GM19467 (cell line): ENCODE measurements around the gene ZYX.
"Not testable (repeated sequence)": the region's sequence is repeated elsewhere in the genome, so short reads cannot be mapped to it uniquely, and the experiment has no call there.

Source experiments
- ATAC-seq: cut with Tn5 transposase; IDR thresholded peaks from one replicate; pipeline ENCODE4 v1.9.1; 2021; ENCODE audit warnings: mild to moderate bottlenecking, moderate library complexity; ENCODE audit not compliant: unreplicated experiment

Gene ZYX

GRCh38 chr7:143416565-143417149 is 35.5 kb downstream of the ZYX start:
- no peak for ATAC-seq

- no peak for ATAC-seq
Measured at GRCh38 chr7:143417734-143418383, 36.7 kb downstream of the ZYX start.

- no peak for ATAC-seq
Measured at GRCh38 chr7:143418681-143419458, 37.7 kb downstream of the ZYX start.

GRCh38 chr7:143419880-143420279 is 38.7 kb downstream of the ZYX start:
- ATAC-seq = no peak

- ATAC-seq = not testable (repeated sequence)
Measured at GRCh38 chr7:143420624-143421023, 39.5 kb downstream of the ZYX start.

- ATAC-seq = no peak
Measured at GRCh38 chr7:143422033-143422432, 40.9 kb downstream of the ZYX start.

- ATAC-seq = not testable (repeated sequence)
Measured at GRCh38 chr7:143424476-143424875, 43.3 kb downstream of the ZYX start.

- no peak for ATAC-seq
Measured at GRCh38 chr7:143426479-143427142, 45.5 kb downstream of the ZYX start.

GRCh38 chr7:143429770-143430698 is 48.9 kb downstream of the ZYX start:
- no peak for ATAC-seq

GRCh38 chr7:143431109-143431508 is 50.0 kb downstream of the ZYX start:
- no peak for ATAC-seq

- no peak for ATAC-seq
Measured at GRCh38 chr7:143433759-143434158, 52.6 kb downstream of the ZYX start.

- no peak for ATAC-seq
Measured at GRCh38 chr7:143434660-143435059, 53.5 kb downstream of the ZYX start.

GRCh38 chr7:143435266-143435665 is 54.1 kb downstream of the ZYX start:
- no peak for ATAC-seq

- peak; percentile 93 for ATAC-seq
Measured at GRCh38 chr7:143436325-143436946, 55.3 kb downstream of the ZYX start.

GRCh38 chr7:143437578-143437977 is 56.4 kb downstream of the ZYX start:
- ATAC-seq = peak; percentile 46

- no peak for ATAC-seq
Measured at GRCh38 chr7:143439866-143440265, 58.7 kb downstream of the ZYX start.
